ENCODE measurements around the gene TBX19.
"Not testable (repeated sequence)": the region's sequence is repeated elsewhere in the genome, so short reads cannot be mapped to it uniquely, and the experiment has no call there.

The TBX19 gene

GRCh38 chr1:168342572-168343280, 62.0 kb downstream of the TBX19 start:
- ChIA-PET CTCF (interaction anchor here (0.5 to 2.5 kb wide), 32 partner anchors 9 to 1491 kb away, joined by 3 to 25 read pairs (median 4); no protein-coding TSS in a partner anchor), POLR2A (ENCODE audit: low non-redundant PET) (no interaction called here)
- peak; percentile 72 for DNase-seq (ENCODE audit: low spot score)
- H3K27ac ChIP-seq: no peak overlapping the region
- peak; percentile 78 for TF ChIP-seq CTCF (conservative IDR thresholded peaks at IDR 0.05; ENCODE audit: low read depth)

GRCh38 chr1:168343566-168343965, 62.9 kb downstream of the TBX19 start:
- DNase-seq (ENCODE audit: low spot score): no peak
- CTCF ChIA-PET: interaction anchor here (0.6 to 2.5 kb wide), 8 partner anchors 79 to 1490 kb away, joined by 3 to 25 read pairs (median 4); no protein-coding TSS in a partner anchor
- POLR2A ChIA-PET (ENCODE audit: low non-redundant PET): no interaction called here
- TF ChIP-seq CTCF (conservative IDR thresholded peaks at IDR 0.05; ENCODE audit: low read depth): no peak
- no peak overlapping the region for H3K27ac ChIP-seq

DNA sequence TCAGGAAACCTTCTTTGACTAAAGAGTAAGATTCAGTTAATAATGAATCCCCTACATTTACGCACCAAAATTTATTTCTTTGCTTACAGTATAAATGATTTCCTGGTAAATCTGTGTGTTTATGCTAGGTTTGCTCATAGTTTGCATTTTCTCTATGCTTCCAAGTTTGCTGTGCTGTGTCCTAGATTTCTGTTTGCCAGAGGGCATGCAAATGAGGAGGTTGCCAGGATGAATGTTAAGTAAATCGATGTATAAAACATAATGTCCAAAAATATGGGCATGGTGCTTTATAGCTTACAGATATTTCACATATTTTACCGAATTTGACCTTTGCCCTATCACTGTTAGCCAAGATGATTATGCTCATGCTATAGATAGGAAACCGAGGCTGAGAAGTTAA, 63.8 kb downstream of the TBX19 start:
- no peak for DNase-seq (ENCODE audit: low spot score)
- ChIA-PET POLR2A (ENCODE audit: low non-redundant PET) (no interaction called here), CTCF (interaction anchor here (0.6 kb wide), 1 partner anchor 656 kb away, joined by 3 read pairs; no protein-coding TSS in a partner anchor)
- TF ChIP-seq CTCF (conservative IDR thresholded peaks at IDR 0.05; ENCODE audit: low read depth): no peak
- no peak overlapping the region for H3K27ac ChIP-seq

DNA sequence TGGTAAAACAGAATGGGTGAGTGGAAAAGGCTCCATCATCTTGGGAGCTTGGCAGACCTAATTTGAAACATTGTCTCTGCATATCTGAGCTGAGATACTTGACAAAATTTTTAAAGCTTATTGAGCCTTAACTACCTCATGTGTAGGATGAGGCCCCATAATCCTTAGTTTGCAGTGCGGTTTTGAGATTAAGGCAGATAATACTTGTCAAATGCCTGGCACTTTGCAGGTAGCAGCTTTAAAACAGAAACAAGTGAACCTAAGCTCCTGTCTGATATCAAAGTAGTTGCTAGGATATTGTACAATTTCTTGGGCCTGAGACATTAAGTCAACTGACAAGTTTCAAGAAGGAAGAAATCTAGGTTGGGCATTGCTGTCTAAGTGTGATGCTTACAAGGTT, 65.3 kb downstream of the TBX19 start:
- TF ChIP-seq CTCF (conservative IDR thresholded peaks at IDR 0.05; ENCODE audit: low read depth): no peak
- POLR2A ChIA-PET (ENCODE audit: low non-redundant PET): no interaction called here
- DNase-seq (ENCODE audit: low spot score): no peak
- CTCF ChIA-PET: no interaction called here
- H3K27ac ChIP-seq: no peak overlapping the region

DNA sequence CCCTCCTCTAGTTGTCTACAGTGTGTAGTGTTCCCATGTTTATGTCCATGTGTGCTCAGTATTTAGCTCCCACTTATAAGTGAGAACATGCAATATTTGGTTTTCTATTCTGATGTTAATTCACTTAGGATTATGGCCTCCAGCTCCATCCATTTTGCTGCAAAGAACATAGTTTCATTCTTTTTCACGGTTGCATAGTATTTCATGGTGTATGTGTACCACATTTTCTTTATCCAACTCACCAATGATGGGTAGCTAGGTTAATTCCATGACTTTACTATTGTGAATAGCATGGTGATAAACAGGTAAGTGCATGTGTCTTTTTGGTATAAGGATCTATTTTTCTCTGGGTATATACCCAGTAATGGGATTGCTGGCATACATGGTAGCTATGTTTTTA, 67.0 kb downstream of the TBX19 start:
- ChIA-PET CTCF (interaction anchor here (0.6 kb wide), 1 partner anchor 788 kb away, joined by 3 read pairs; no protein-coding TSS in a partner anchor), POLR2A (ENCODE audit: low non-redundant PET) (no interaction called here)
- no peak for TF ChIP-seq CTCF (conservative IDR thresholded peaks at IDR 0.05; ENCODE audit: low read depth)
- no peak for DNase-seq (ENCODE audit: low spot score)
- no peak overlapping the region for H3K27ac ChIP-seq

GRCh38 chr1:168348146-168348709, 67.6 kb downstream of the TBX19 start:
- H3K27ac ChIP-seq: no peak overlapping the region
- no peak for TF ChIP-seq CTCF (conservative IDR thresholded peaks at IDR 0.05; ENCODE audit: low read depth)
- ChIA-PET POLR2A (ENCODE audit: low non-redundant PET) (no interaction called here), CTCF (interaction anchor here (0.5 to 0.6 kb wide), 4 partner anchors 28 to 787 kb away, joined by 3 to 7 read pairs (median 3); no protein-coding TSS in a partner anchor)
- DNase-seq (ENCODE audit: low spot score): no peak

GRCh38 chr1:168354335-168355269, 73.9 kb downstream of the TBX19 start:
- CTCF ChIA-PET; H3K27ac ChIP-seq; DNase-seq (ENCODE audit: low spot score); POLR2A ChIA-PET (ENCODE audit: low non-redundant PET): not testable (repeated sequence)
